Cerebellar nuclear complex (tissue), 1 donor: Measurements from ENCODE around the gene USP28.
A peak's percentile ranks its signal among the peaks of the same experiment; 100 is the strongest.
"Not testable (repeated sequence)": the region's sequence is repeated elsewhere in the genome, so short reads cannot be mapped to it uniquely, and the experiment has no call there.

Experiments used
- DNase-seq, 2 experiments: peaks; one replicate each; lab custom pipeline; 2025; lab: John Stamatoyannopoulos, UW

USP28 gene

GRCh38 chr11:113875234-113876073 lies at the start of gene USP28:
USP28 (minus strand) TSS chr11:113875572; CDS start chr11:113875501, 71 bp downstream.
- DNase-seq, result peak; percentile 29 to 90

GRCh38 chr11:113923572-113923971 lies 48.2 kb upstream of the USP28 start:
- DNase-seq, result no peak

GRCh38 chr11:113911491-113911890 lies 36.1 kb upstream of the USP28 start:
- DNase-seq, result not testable (repeated sequence)

- peak in 1 of 2 experiments; percentile 41 for DNase-seq
Observed at GRCh38 chr11:113908098-113908497, 32.7 kb upstream of the USP28 start.

- peak in 1 of 2 experiments; percentile 39 for DNase-seq
Observed at GRCh38 chr11:113907681-113908080, 32.3 kb upstream of the USP28 start.

- no peak for DNase-seq
Observed at GRCh38 chr11:113907152-113907551, 31.8 kb upstream of the USP28 start.

GRCh38 chr11:113906516-113906915 lies 31.1 kb upstream of the USP28 start:
- DNase-seq, result no peak

- DNase-seq, result no peak
Observed at GRCh38 chr11:113906038-113906437, 30.7 kb upstream of the USP28 start.

GRCh38 chr11:113904379-113905101 lies 29.2 kb upstream of the USP28 start, which contains the start of gene HTR3B:
HTR3B (plus strand) TSS chr11:113904796; CDS start chr11:113904934, 138 bp downstream.
- peak in 1 of 2 experiments; percentile 1 for DNase-seq

- DNase-seq, result no peak
Observed at GRCh38 chr11:113901141-113901540, 25.8 kb upstream of the USP28 start.

GRCh38 chr11:113896156-113896879 lies 20.9 kb upstream of the USP28 start:
- peak in 1 of 2 experiments; percentile 5 for DNase-seq

GRCh38 chr11:113895367-113896155 lies 20.2 kb upstream of the USP28 start:
- no peak for DNase-seq

GRCh38 chr11:113894421-113894996 lies 19.1 kb upstream of the USP28 start:
- DNase-seq, result no peak

GRCh38 chr11:113888848-113889247 lies 13.5 kb upstream of the USP28 start:
- no peak for DNase-seq

- DNase-seq, result no peak
Observed at GRCh38 chr11:113885897-113886296, 10.5 kb upstream of the USP28 start.

GRCh38 chr11:113884361-113884836 lies 9.0 kb upstream of the USP28 start:
- no peak for DNase-seq

- no peak for DNase-seq
Observed at GRCh38 chr11:113881856-113882255, 6.5 kb upstream of the USP28 start.

GRCh38 chr11:113880971-113881370 lies 5.6 kb upstream of the USP28 start:
- no peak for DNase-seq

GRCh38 chr11:113879446-113879845 lies 4.1 kb upstream of the USP28 start:
- DNase-seq, result not testable (repeated sequence)

- DNase-seq, result no peak
Observed at GRCh38 chr11:113877670-113878055, 2.3 kb upstream of the USP28 start.
